ENCODE data around the gene PECR.
A peak's percentile ranks its signal among the peaks of the same experiment; 100 is the strongest.
"Not testable (repeated sequence)": the region's sequence is repeated elsewhere in the genome, so short reads cannot be mapped to it uniquely, and the experiment has no call there.

PECR gene

GRCh38 chr2:216103213-216103612 is 21.6 kb upstream of the PECR start:
- DNase-seq = no peak

- no peak for DNase-seq
Observed at GRCh38 chr2:216101109-216101508, 19.5 kb upstream of the PECR start.

- no peak for DNase-seq
Observed at GRCh38 chr2:216098421-216099334, 17.1 kb upstream of the PECR start.

- DNase-seq = no peak
Observed at GRCh38 chr2:216094701-216095100, 13.1 kb upstream of the PECR start.

- DNase-seq = no peak
Observed at GRCh38 chr2:216092646-216093045, 11.0 kb upstream of the PECR start.

- DNase-seq = no peak
Observed at GRCh38 chr2:216090369-216090786, 8.8 kb upstream of the PECR start.

GRCh38 chr2:216086207-216086893 is 4.7 kb upstream of the PECR start:
- no peak for DNase-seq

- DNase-seq = no peak
Observed at GRCh38 chr2:216084547-216084946, 2.9 kb upstream of the PECR start.

GRCh38 chr2:216083464-216084281 is 2.1 kb upstream of the PECR start:
- DNase-seq = no peak

GRCh38 chr2:216082805-216083204 is 1.2 kb upstream of the PECR start:
- DNase-seq = peak; percentile 51

GRCh38 chr2:216082117-216082711 is 605 bp upstream of the PECR start:
- DNase-seq = peak; percentile 44

- DNase-seq = no peak
Observed at GRCh38 chr2:216081012-216081411, 597 bp downstream of the PECR start.

GRCh38 chr2:216080048-216080447 is 1.6 kb downstream of the PECR start:
- DNase-seq = not testable (repeated sequence)

- no peak for DNase-seq
Observed at GRCh38 chr2:216078776-216079175, 2.8 kb downstream of the PECR start.

GRCh38 chr2:216075510-216076485 is 5.8 kb downstream of the PECR start:
- DNase-seq = no peak

GRCh38 chr2:216074794-216075193 is 6.8 kb downstream of the PECR start:
- no peak for DNase-seq

- no peak for DNase-seq
Observed at GRCh38 chr2:216074380-216074779, 7.2 kb downstream of the PECR start.

GRCh38 chr2:216073773-216074172 is 7.8 kb downstream of the PECR start:
- DNase-seq = no peak

- DNase-seq = no peak
Observed at GRCh38 chr2:216072473-216072872, 9.1 kb downstream of the PECR start.

- DNase-seq = no peak
Observed at GRCh38 chr2:216071111-216071851, 10.3 kb downstream of the PECR start.

GRCh38 chr2:216070195-216070594 is 11.4 kb downstream of the PECR start:
- no peak for DNase-seq

Data from NCI-H146 (cell line).